HG02870 (cell line): ENCODE measurements around the gene KRT79.

ENCODE experiments used
- ATAC-seq: cut with Tn5 transposase; IDR thresholded peaks from one replicate; pipeline ENCODE4 v1.9.1; 2021; ENCODE audit warnings: mild to moderate bottlenecking, moderate library complexity; ENCODE audit not compliant: unreplicated experiment

The KRT79 gene

DNA sequence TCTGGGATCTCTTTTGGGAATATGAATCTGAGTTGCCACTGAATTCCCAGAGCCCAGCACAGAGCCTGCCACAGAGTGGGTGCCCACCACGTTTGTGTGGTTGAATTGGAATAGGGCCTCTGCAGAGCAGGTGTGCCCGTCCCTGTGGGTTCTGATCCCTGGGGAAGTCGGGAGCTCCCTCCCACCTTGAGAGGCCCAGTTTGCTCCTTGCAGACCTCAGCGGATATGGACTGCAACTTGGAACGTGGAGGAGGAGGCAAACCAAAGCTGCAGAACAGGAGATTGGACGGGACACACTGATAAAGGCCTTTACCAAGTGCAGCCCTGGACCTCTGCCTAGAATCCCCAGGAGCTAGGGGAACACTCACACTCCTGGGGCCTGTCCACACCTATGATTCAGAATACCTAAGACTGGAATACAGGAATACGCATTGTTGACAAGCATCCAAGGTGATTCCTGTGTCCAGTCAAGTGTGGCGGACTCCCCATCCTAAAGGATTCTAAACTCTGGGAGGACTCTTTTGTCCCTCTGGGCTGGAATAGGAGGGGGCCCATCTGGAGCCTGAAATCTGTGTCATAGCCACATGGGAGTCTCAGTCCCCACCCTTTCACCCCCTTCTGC is 59.4 kb downstream of the KRT79 start:
- ATAC-seq: no peak

DNA sequence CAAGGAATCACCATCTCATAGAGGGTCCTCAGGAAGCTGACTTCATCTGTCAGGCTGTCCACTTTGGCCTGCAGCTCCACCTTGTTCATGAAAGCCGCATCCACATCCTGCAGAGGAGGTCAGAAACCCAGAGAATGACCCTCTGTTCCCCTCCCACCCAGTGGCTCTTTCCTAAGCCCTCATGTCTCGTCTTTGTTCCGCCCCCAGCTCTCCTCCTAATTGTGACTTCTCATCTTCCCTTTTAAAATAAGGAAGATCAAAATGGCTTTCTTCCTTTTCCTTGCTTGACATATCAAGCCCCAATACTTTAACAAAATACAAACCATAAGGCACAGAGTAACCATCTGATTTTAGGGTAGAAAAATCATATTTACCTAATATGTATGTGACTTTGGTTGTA is 61.3 kb downstream of the KRT79 start:
- no peak for ATAC-seq

DNA sequence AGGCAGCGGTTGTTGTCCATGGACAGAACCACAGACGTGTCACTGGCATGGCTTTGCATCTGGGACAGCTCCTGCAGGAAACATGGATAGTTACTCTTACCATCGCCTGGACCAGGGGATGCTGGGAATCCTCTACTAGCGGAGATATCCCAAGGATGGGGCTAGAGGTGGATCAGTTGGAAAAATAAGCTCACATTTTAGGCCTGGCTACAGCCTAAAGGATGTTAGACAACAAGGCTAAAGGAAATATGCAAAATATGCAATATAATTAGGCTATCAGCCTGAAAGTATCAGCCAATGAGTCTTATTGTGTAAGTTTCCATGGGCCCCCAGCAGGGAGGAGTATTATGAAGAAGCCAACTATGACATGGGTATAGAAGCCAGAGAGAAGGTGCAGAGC is 61.9 kb downstream of the KRT79 start:
- no peak for ATAC-seq

DNA sequence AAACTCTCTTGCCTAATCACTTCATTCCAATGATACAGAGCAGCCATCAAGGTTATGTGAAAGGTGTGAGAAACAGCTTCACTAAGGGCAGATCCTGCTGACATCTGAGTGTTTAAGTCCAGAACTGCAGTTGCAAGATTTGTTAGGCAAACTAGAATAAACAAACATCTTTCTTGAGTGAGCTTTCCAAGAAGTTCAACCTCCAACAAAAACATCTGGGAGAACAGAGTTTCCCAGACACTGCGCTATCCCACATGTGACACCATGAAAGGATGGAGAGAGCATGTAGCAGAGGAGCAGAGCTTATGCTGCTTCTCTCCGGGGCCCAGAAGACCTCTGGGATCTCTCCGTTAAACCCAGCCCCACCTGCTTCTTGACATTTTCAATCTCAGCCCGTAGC is 62.6 kb downstream of the KRT79 start:
- no peak for ATAC-seq
